ENCODE measurements around the gene OBP2B.
"Not testable (repeated sequence)": the region's sequence is repeated elsewhere in the genome, so short reads cannot be mapped to it uniquely, and the experiment has no call there.

OBP2B gene

DNA sequence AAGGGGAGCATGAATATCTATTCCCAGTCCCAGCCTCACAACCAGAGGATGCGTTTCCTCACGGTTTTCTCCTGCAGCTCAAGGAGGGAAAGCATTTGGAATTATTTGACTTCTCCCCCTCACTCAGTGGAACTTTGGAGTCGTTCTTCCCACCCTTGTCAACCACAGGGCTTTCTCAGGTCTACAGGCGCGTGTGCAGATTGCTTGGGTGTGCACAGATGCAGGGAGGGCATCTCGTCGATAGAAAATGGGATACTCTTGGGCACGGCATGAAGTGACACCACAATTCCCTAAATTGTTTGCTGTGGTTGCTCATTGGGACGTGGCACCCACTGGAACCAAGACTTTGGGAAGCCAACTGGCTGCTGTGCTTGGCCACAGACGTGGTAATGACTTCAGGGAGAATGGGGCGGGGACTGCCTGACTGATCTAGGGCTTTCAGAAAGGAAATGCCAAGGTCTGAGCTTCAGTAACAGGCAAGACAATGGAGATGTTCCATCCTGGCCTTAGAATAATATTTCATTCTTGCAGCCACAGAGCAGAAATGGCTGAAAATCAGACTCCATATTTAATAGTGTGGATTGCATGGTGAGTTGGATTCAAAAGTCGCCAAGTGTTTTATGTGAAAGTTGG lies 12.2 kb upstream of the OBP2B start:
- no peak for DNase-seq

DNA sequence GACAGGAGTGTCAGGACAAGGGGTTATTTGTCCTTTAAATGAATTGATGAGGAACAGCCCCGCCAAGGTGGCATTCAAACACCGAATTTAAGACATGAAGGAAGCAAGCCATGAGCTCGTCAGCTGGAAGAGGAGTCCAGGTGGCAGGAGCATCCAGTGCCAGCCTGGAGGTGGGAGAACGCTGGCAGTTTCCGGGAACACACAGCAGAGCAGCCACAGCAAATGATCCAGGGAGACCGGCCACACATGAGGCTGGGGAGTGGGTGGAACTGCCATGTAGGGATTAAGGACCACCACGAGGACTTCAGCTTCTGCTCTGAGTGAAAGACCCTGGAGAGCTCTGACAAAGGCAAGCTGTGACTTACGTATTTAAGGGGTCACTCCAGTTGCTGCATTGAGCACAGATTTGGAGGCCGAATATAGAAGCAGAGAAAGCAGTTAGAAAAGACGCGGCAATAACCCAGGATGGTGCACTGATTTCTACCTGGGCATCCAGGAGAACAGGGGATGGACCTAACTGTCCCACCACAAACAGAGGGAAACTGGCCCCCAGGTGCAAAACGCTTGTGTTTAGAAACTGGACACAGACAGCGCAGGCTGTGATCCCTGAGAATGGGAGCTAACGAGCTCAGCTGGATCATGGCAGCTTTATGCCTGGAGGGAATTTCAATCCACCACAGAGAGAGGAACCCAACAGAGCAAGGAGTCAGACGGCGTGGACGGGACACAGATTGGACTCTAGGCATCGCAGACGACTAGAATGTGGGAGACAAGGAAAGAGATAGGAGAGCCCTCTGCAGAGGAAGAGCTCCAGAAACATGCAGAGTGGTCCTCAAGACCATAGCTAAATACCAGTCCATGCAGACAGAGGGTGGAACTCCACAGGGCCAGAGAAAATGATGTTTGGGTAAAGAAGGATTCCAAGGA lies 9.3 kb upstream of the OBP2B start:
- DNase-seq = not testable (repeated sequence)

DNA sequence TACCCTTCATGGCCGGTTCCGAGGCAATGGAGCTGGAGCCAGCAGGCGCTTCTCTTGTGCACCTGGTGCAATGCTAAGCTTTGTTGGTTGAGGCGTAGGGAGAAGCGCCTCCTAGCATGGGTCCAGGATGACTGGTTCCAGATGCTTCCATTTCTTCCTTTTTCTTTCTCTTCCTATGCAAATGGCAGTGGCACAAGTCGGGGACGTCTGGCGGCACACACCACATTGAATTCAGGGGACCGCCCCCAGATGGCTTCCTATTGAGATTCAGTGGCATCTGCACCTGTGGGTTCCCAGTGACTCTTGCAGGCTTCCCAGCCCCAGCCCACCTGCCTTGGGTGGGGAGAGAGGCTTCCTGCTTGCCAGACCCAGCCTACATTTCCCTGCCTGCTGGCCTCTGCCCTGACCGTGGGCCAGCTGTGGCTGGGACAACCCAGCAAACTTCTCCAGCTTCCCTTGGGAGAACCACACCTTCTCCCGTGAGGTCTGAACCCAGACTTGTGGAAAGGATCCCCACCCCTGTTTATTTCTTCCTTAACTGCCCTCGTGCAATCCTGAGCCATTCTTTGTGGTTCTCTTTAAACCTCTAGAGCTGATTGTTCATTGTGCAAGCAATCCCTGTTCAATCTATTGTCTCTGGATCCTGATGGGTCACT lies 8.4 kb upstream of the OBP2B start:
- not testable (repeated sequence) for DNase-seq

DNA sequence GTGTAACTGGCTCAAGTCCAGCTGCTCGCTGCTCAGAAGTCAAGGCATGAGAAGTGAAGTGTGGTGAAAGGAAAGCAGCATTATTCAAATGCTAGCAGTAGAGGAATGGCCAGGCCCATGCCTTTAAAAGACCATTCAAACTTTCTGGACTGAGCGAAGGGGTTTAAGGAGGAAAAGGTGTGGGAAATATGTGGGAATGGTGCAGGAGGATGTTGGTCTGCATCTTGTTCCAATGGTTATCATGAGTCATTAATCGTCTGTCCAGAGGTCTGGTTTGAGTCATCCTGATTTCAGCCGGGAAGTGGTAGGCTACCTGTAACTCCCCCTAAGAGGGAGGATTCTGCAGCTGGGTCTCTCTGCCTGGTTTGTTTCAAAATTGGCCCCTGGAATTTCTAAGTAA lies 5.2 kb upstream of the OBP2B start:
- not testable (repeated sequence) for DNase-seq

DNA sequence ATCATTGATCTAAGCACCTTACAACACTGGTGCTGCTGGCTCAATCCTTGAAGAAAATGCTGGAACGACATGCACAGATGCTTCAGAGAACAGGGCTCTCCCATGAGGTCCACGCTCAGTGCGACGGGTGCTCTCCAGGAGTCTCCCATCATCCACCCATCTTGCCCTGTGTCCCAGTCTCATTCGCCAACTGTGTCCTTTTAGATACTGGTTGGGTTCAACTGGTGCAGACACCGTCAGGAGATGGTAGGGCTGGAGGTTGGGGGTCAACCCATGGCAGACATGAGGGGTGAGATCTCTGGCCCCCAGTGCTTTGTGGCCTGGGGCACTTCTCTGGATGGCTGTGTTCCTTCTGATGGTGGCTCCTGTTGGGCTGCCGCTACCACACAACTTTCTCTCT lies 1.6 kb upstream of the OBP2B start:
- no peak for DNase-seq

DNA sequence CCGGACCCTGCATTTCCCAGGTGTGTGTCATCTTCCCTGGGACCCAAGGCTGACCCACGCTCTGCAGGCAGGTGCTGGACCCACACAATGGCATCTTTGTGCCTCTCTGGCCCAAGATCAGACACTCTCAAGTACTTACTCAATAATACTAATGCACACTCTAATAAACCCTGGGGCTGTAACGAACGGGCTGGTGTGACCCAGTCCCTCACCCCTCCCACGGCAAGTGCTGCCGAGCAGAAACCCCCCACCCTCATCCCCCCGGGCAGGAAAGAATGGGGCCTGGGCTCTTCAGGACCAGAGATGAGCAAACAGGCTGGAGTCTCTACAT lies 1.1 kb upstream of the OBP2B start:
- DNase-seq = no peak

DNA sequence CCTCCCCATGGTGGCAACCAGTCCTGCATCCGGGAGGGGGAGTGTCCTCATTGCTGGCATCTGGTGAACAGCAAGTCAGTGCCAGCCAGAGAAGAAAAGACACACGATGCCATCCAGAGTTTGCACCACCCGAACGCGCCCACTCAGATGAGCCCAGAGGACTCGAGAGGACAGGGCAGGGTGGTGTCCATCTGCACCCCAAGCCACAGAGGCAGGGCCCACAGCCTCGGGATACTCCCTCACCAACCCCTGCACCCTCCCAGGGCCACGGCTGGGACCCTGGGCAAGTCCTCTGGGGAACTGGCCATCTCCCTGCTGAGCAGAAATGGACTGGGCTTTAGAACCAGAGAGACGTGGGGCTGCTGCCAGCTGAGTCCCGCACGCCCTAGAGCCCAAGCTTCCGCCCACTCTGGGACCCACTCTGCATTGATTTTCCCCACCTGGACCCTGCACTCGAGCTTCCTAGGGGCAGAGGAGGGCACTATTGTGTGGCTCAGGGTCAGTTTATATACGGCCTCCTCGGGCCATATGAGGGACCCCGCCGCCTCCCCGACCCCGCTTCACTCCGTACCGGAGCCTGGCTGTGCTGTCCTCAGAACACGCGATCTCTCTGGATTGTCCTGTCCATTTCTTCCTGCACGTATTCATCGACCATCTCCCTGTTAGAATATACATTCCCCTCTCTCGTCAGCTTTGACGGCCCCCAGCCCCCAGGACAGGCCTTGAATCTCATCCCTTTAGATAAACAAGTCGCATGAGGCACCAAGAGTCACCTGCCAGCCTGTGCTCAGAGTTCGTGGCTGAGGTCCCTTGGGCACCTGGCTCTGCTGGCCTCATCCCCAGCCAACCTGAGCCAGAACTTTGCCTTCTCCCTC lies 514 bp upstream of the OBP2B start:
- DNase-seq = not testable (repeated sequence)

DNA sequence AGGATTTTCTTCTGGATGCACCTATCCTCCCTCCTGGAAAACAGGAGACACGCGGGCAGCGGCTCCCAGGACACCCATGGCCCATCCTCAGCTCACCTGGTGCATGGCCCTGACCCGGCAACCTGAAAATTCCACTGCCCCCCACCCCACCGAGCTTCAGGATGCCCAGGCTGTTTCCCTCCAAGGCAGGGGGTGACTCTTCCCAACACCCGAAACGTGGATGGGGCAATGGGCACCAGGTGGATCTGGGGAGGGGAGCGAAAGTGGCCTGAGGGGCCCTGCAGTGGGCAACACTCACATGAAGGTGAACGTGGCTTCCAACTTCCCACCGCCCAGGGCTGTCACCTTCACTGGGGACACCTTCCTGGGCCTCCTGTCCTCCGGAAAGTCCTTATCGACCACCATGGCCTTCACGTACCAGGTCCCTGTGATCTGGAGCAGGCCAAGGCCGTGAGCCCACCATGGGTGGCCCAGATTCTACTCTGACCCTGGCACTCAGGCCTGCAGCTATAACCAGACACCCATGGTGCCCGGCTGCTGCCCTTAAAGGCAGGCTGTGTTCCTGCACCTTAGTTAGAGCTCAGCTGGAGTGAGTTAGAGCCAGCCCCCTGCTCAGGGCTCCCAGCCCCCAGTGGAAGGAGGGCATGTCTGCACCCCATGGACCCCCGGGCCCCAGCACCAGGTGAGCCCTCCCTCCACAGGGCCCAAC lies 725 bp downstream of the OBP2B start:
- not testable (repeated sequence) for DNase-seq

DNA sequence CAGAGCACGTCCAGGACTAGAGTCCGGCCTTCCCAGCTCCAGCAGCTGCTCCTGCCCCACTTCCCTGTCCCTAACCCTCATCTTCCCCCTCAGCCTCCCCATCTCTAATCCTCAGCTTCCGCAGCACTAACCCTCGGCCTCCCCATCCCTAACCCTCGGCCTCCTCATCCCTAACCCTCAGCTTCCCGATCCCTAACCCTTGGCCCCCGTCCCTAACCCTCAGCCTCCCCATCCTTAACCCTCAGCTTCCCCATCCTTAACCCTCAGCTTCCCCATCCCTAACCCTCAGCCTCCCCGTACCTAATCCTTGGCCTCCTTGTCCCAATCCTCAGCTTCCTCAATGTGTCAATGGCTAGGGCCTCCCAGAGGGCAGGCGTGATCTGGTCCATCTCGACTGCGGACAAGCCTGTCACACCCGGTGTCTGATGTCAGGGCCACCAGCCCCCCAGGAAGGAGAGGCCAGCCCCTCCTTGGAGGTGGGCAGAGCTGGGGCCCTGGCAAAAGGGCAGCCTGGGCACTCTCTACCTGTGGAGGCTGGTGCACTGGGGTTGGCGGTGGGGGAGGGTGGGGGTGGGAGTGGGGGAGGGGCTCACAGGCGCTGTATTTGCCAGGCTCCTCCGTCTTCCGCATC lies 1.4 kb downstream of the OBP2B start:
- DNase-seq = no peak

DNA sequence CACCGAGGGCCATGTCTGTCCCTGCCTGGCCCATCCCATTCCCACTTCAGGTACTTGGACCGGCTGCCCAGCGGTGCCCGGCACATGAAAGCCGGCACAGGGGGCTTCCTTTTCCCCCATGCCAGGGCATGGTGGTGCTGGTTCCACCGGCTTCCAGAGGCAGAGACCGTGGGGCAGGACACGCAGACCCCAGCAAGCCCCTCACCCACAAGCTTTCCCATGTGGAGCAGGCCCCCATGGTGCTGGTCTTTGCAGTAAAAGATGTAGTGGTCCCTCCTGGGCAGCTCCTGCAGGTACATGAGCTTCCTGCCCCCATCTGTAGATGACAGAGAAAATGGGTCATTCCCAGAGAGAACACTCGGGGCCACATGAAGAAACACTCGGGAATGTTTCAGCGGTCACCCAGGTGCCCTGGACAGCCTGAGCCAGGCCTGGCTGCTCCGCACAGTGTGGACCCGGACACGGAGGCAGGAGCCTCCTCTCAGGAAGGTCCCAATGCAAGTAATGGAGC lies 2.0 kb downstream of the OBP2B start:
- DNase-seq = no peak

DNA sequence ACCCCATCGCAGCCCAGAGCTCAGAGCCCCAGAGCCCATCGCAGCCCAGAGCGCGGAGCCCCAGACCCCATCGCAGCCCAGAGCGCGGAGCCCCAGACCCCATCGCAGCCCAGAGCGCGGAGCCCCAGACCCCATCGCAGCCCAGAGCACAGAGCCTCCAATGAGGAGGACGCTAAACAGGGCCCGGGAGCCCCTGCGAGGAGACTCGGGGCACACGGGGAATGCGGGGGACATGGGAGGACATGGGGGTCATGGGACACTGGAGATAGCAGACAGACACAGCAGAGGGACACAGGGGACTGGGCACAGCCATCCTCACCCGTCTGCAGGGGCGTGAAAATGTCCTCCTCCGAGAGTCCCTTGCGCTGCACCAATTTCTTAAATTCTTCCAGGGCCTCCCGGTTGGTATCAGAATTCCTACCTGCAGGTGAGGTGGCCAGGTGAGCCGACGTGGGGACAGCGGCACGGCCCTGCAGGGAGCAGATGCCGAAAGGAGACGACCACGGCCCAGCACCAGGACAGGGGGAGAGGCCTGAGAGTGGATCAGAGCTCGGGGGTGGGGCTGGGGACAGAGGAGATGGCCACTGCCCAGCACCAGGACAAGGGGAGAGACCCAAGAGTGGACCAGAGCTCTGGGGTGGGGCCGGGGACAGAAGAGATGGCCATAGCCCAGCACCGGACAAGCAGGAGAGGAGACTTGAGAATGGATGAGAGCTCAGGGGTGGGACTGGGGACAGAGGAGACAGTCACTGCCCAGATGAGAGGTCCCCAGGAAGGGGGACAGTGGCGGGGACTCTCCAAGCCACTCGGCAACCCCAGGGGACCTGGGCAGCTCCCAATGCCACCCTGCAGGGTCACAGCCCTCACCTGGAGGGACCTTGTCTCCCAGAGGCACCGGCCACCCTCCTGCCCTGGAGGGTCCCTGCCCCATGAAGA lies 2.8 kb downstream of the OBP2B start:
- no peak for DNase-seq

DNA sequence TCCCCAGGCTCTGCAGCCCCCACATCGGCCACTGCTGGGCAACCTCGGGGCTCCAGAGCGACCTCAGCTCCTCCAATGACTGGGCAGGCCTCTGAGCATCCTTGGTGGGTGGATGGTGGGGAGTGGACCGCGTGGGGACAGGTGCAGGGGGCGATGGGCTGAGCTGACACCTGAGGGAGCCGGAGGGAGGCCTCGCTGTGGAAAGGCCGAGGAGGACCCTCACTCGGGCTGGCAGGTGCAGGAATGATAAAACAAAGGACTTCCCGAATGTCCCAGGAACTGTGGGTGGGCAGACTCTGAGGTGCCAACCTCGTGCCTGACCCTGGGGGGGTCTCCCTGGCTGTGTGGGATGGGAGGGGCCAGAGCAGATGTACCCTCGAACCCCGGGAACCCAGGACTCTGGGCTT lies 3.6 kb downstream of the OBP2B start:
- DNase-seq = not testable (repeated sequence)

DNA sequence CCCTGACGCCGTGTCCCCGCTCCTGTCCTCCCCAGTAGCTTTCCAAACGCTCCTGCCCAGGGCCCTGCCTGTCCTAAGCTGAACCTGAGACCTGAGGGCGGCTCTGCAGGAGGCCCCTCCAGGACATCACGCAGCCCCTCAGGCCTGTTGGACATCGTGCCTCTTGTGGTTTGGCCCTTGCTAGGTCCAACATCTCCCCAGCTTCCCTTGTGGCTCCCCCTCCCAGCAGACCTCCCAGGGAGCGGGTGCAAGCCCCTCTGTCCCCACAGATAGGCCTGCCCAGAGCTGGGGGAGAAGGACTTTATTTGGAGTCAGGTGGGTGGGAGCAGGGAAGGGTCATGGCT lies 4.1 kb downstream of the OBP2B start:
- DNase-seq = no peak

DNA sequence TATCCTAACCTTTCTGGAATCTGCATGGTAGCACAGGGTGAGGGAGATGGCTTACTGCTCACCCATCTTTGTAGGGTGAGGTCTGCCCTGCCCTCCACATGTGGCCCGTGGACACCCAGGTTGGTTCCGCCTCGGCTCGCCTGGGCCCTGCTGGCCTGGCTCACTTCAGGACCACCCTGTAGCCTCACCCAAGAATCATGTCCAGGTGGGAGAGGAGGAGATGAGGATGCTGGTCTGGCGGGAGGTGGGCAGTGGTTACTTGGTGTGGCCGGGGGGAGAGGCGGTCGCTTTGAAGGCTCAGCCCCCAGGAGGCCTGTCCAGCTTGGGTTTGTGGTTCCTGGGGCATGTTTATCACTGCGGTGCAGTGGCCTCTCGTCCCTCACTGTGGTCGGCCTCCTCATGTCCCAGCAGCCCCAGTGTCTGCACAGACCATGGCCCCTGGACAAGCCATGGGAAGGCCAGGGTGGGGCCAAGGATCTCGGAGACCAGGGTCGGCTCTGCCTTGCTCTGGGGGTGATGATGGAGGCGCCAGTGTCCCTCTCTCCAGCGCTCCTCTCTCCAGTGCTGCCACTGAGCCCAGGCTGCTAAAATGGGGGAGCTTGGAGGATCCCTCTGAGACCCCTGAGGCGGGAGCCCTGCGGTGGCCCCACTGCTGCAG lies 4.6 kb downstream of the OBP2B start:
- DNase-seq = no peak

DNA sequence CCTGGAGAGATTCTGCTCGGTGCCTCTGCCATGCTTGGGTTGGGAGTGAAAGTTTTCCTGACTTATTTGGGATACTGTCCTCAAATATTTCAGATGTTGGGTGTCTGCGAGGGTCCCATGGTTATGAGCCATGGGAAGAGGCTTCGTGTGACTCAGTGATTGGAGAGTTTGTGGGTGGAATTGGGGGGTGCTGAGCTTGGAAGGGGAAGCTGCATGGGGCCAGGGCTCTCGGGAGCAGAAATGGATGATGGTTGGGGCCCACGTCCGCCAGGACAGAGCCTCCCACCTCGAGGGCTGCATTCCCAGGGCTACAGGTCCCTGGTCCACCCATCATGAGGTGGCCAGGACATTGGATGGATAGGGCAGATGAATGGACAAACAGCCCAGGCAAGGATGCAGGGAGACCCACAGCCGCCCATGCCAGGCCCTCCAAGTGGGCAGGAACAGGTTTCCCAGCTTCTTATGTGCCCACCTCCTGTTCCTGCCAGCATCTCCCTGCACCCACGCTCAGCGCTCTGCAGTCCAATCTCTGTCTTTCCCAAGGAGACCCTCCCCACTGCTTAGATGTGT lies 5.5 kb downstream of the OBP2B start:
- DNase-seq = no peak

DNA sequence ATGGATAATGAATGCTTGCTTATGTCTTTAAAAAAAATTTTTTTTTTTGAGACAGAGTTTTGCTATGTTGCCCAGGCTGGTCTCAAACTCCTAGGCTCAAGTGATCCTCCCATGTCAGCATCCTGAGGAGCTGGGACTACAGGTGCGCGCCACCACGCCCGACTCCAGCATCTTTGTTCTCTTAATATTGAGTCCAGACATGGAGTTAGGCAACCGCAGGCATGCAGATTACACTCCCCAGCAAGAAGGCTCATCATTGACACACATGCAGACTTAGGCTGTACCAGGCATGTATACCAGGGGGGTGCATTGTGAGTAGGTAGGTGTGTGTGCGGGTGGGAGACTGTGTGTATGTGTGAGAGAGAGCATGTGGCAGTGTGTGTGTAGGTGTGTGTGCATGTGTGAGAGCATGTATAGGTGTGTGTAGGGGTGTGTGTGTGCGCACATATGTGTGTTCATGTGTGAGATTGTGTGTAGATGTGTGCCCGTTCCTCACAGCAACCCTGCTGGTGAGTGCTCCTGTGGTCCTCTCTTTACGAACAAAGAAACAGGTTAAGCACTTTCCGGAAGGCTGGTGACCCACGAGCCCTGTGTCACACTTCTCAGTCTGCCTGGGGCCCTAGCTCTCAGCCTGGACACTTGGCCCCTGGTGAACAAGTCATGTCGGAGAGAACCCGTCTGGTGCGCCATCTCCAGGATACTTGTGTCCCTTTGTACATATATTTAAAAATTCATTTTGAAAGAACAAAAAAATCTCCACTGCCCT lies 6.2 kb downstream of the OBP2B start:
- no peak for DNase-seq

DNA sequence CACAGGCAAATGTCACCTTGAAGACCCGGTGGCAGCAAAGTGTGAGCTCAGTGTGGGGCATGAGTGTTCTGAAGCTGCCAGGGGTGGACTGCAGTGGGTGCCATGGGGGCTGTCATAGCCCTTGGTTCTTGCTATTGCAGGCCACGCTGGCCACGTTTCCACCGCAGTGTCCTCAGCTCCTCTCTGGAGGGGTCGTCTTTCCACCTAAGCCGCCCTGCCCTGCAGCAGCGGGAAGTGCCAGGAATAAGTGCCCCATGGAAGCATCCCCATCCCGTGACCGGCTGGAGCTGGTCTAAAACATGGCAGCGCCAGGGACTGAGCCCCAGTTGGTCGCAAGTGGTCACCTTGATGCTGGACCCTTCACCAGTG lies 6.9 kb downstream of the OBP2B start:
- no peak for DNase-seq

DNA sequence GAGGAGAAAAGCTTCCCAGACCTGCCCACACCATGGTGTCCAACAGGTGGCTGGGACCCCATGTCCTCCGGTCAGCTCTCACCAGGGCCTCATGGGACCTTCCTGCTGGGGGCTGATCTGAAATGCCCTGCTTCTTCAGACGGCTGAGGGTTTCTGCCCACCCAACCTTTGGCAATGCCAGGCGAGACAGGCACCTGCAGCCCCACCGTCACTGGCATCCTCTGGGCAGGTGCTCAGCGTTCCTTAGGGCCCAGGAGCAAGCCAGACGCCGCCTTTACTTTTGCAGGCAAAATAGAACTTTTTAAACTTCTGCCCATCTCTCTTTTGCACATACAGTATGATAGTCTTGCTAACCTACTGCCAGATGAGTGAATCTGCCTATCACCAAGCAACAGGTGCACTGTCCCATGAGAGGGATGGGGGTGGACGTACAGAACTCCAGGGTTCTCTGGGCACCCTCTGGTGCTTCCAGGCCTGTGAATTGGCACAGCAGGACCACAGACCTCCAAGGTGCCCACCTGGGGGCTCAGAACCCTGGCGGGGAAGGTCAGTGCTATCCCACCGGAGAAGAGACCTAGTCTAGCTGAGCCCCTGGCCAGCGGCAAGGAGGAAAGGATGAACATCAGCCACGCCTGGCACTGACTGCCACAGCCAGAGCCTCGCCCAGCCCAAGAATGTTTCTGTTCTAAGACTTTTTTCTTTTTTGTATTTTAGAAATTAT lies 7.5 kb downstream of the OBP2B start:
- DNase-seq = no peak
